ENCODE measurements around the gene PM20D1.

PM20D1 gene

GRCh38 chr1:205843036-205843859 is 6.7 kb downstream of the PM20D1 start:
- no peak for TF ChIP-seq CTCF (IDR thresholded peaks at IDR 0.05)
- peaks cover 4% of the 10 kb centered on the region for H3K27me3 ChIP-seq

GRCh38 chr1:205842229-205842628 is 7.7 kb downstream of the PM20D1 start:
- no peak for TF ChIP-seq CTCF (IDR thresholded peaks at IDR 0.05)
- Histone ChIP-seq H3K36me3 (no peaks in the 10 kb centered on the region), H3K27ac (no peak overlapping the region)

More at GRCh38 chr1:205843036-205843859, 6.7 kb downstream of the PM20D1 start:
- no peaks in the 10 kb centered on the region for H3K4me1 ChIP-seq (ENCODE audit: control insufficient read depth in 1 of 2, insufficient read depth in 1 of 2, low read depth in 1 of 2, low read length in 1 of 2)
- H3K36me3 ChIP-seq, result no peaks in the 10 kb centered on the region
- no peak overlapping the region for H3K4me3 ChIP-seq (ENCODE audit: low read depth in 1 of 2, low read length in 1 of 2)
- H3K9me3 ChIP-seq, result no peaks in the 10 kb centered on the region
- no peak overlapping the region for H3K27ac ChIP-seq

GRCh38 chr1:205840146-205840923 is 9.6 kb downstream of the PM20D1 start:
- Histone ChIP-seq H3K36me3 (no peaks in the 10 kb centered on the region), H3K4me1 (ENCODE audit: control insufficient read depth in 1 of 2, insufficient read depth in 1 of 2, low read depth in 1 of 2, low read length in 1 of 2) (no peaks in the 10 kb centered on the region), H3K27ac (no peak overlapping the region), H3K27me3 (peaks cover 11% of the 10 kb centered on the region), H3K9me3 (no peaks in the 10 kb centered on the region), H3K4me3 (ENCODE audit: low read depth in 1 of 2, low read length in 1 of 2) (no peak overlapping the region)
- no peak for TF ChIP-seq CTCF (IDR thresholded peaks at IDR 0.05)

More at GRCh38 chr1:205842229-205842628, 7.7 kb downstream of the PM20D1 start:
- H3K9me3 ChIP-seq, result no peaks in the 10 kb centered on the region
- H3K4me1 ChIP-seq (ENCODE audit: control insufficient read depth in 1 of 2, insufficient read depth in 1 of 2, low read depth in 1 of 2, low read length in 1 of 2), result no peaks in the 10 kb centered on the region
- no peak overlapping the region for H3K4me3 ChIP-seq (ENCODE audit: low read depth in 1 of 2, low read length in 1 of 2)
- peaks cover 2% of the 10 kb centered on the region for H3K27me3 ChIP-seq

GRCh38 chr1:205837382-205837970 is 12.5 kb downstream of the PM20D1 start:
- Histone ChIP-seq H3K27ac (no peak overlapping the region), H3K4me1 (ENCODE audit: control insufficient read depth in 1 of 2, insufficient read depth in 1 of 2, low read depth in 1 of 2, low read length in 1 of 2) (no peaks in the 10 kb centered on the region), H3K27me3 (peaks cover 11% of the 10 kb centered on the region), H3K36me3 (no peaks in the 10 kb centered on the region), H3K4me3 (ENCODE audit: low read depth in 1 of 2, low read length in 1 of 2) (no peak overlapping the region), H3K9me3 (no peaks in the 10 kb centered on the region)
- TF ChIP-seq CTCF (IDR thresholded peaks at IDR 0.05), result no peak

- no peaks in the 10 kb centered on the region for H3K4me1 ChIP-seq (ENCODE audit: control insufficient read depth in 1 of 2, insufficient read depth in 1 of 2, low read depth in 1 of 2, low read length in 1 of 2)
- H3K4me3 ChIP-seq (ENCODE audit: low read depth in 1 of 2, low read length in 1 of 2), result no peak overlapping the region
- no peaks in the 10 kb centered on the region for H3K36me3 ChIP-seq
- no peak overlapping the region for H3K27ac ChIP-seq
- H3K9me3 ChIP-seq, result no peaks in the 10 kb centered on the region
- TF ChIP-seq CTCF (IDR thresholded peaks at IDR 0.05), result no peak
- H3K27me3 ChIP-seq, result peaks cover 15% of the 10 kb centered on the region
Measured at GRCh38 chr1:205834751-205835150, 15.2 kb downstream of the PM20D1 start.
